22Rv1 (cell line): ENCODE measurements around the gene MYCBP2.

Experiments
- CTCF ChIP-seq: fragments of 450-650 bp; IDR thresholded peaks from 2 replicates; pipeline ENCODE4 v1.5.1; 2017; ENCODE audit warnings: mild to moderate bottlenecking
- ZFX ChIP-seq: fragments of 450-650 bp; IDR thresholded peaks from 2 replicates; pipeline ENCODE4 v1.6.1; 2017; ENCODE audit warnings: antibody characterized with exemption, borderline replicate concordance

DNA sequence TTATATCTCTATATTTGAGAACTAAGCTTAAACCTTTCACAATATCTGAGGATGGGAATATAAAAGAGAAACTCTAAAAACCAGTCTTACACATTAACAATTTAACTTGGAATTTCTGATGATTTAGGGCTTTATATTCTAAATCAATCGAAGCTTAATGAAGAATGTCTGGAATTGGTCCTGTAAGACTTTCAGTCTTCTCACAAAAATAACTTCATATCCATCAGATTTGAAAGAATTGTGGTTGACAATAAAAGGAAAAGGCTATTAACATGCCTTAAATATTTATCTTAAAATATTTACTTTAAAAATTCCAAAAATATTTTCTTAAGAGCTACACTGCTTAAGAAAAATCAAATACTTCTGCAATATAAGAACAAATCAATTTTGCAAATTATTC is 27.3 kb downstream of the MYCBP2 start:
- TF ChIP-seq CTCF (no peak), ZFX (no peak)
